NCI-H345 treated with DMSO at 0.1 percent for 48 hours (cell line): ENCODE measurements around the gene STIM2.

Experiments
- DNase-seq: peaks from one replicate; lab custom pipeline; 2025; ENCODE audit not compliant: unreplicated experiment; lab: John Stamatoyannopoulos, UW

Gene STIM2

GRCh38 chr4:26899991-26900390 lies 39.4 kb downstream of the STIM2 start:
- no peak for DNase-seq

DNA sequence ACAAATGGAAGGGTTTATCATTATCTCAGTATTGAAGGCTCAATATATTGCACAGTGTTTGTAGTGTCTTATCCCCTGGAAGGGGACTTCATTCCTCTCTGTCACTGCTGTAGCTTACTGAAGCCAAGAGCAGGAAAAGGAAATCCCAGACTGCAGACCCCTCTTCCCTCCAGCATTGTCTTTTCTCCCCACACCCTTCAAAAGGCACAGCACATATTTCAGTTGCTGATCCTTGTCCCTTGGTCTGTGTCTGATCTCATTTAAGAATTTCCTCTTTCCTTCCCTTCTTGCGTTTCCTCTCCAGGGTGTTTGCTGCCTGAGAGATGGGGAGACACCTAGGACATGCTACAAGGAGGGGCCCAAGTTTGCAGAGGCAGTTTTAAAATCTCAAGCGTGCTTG lies 40.1 kb downstream of the STIM2 start:
- DNase-seq = no peak

- no peak for DNase-seq
These were observed 44.5 kb downstream of the STIM2 start for GRCh38 chr4:26905172-26905571.

- no peak for DNase-seq
These were observed 47.3 kb downstream of the STIM2 start for GRCh38 chr4:26907731-26908599.

GRCh38 chr4:26909369-26909768 lies 48.7 kb downstream of the STIM2 start:
- DNase-seq = no peak

- no peak for DNase-seq
These were observed 50.6 kb downstream of the STIM2 start for GRCh38 chr4:26911254-26911653.

DNA sequence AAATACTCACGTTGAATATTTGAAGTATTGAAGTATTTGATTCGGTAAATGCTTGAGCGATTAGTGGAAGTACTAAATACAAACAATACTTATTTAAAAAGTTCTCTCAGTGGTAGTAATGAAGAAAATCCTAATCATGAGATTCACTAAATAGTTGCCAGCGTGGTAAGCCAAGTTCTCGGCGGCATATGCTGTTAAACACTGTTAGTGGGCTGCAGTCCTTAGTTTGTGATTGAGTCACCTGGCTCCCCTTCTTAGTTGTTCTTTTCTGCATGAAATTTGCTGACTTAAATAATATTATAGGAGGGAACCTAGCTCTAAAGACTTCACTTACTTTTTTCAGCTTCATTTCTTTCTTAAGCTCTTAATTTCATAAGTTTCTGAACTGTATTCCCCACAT lies 51.4 kb downstream of the STIM2 start:
- DNase-seq = no peak

GRCh38 chr4:26912810-26913209 lies 52.2 kb downstream of the STIM2 start:
- no peak for DNase-seq

GRCh38 chr4:26916195-26916594 lies 55.6 kb downstream of the STIM2 start:
- no peak for DNase-seq

GRCh38 chr4:26930964-26931363 lies 70.3 kb downstream of the STIM2 start:
- DNase-seq = no peak

- DNase-seq = no peak
These were observed 70.8 kb downstream of the STIM2 start for GRCh38 chr4:26931451-26931850.

DNA sequence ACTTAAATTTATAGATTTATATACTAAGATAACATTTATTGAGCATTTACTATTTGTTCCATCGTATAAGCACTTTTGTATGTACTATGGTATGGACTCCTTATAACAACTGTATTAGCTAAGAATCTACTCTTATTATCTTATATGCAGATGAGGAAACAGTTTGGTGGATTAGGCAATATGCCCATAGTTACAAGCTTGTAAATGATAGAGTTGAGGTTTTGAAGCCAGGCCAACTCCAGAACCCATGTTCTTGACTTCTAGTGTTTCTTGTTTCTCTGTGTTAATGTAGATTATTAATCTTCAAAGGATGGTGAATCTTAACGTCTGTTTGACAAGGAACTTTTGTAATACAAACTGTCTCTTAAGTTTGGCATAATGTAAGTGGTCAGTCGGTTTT lies 71.3 kb downstream of the STIM2 start:
- no peak for DNase-seq

DNA sequence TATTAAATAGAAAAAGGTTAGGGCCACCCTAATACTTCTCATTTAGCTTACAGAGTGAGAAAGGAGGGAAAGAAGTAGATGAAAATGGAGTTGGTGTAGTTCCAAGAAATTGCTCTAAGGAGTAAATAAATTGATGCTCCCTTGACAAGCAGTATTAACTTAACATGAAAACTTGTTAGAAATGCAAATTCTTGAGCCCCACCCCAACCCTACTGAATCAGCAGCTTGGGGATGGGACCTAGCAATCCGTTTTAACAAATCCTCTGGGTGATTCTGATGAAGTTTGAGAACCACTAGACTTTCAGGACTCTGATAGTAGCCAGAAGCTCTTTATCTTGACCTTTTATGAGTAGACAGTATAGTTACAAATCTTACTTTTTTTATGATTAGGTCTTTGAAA lies 74.8 kb downstream of the STIM2 start:
- DNase-seq = no peak

- no peak for DNase-seq
These were observed 75.8 kb downstream of the STIM2 start for GRCh38 chr4:26936284-26937065.

DNA sequence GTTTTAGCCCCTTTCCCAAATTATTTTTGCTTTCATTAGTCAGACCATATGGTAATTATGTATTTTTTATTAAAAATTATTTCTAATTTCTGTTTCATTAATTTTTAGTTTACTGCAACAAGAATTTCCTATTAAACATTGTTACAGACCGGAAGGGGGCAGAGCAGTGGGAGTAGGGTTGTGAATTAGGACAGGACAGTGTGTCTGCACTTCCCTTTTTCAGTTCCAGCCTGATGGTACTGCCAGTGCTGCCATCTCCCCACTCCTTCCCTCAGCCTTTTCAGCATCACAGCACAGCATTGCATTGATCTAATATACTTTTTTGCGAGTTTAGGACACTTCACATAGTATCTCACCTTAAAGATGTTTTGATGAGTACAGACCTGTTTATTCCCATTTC lies 76.5 kb downstream of the STIM2 start:
- DNase-seq = no peak

GRCh38 chr4:26937567-26937966 lies 76.9 kb downstream of the STIM2 start:
- no peak for DNase-seq

GRCh38 chr4:26938516-26938915 lies 77.9 kb downstream of the STIM2 start:
- DNase-seq = no peak

DNA sequence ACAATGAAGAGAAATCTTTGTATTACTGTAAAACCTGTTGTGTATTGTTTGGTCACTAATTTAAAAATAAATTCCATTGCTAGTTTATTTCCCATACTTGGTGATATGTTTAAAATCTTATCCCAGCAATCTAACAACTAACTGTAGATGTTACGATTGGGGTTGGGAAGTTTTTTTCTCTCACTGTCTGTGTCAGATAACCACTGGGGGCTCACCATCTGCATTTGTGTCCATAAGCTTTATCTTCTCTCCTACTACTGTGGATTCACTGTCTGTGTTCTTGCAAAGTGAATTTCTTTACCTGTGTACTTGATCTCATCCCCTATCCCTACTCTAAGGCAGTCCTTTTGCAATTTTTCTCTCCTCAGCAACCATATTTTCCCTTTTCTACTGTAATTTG lies 81.3 kb downstream of the STIM2 start:
- no peak for DNase-seq

GRCh38 chr4:26942871-26943270 lies 82.2 kb downstream of the STIM2 start:
- DNase-seq = no peak

- no peak for DNase-seq
These were observed 82.8 kb downstream of the STIM2 start for GRCh38 chr4:26943391-26943790.

DNA sequence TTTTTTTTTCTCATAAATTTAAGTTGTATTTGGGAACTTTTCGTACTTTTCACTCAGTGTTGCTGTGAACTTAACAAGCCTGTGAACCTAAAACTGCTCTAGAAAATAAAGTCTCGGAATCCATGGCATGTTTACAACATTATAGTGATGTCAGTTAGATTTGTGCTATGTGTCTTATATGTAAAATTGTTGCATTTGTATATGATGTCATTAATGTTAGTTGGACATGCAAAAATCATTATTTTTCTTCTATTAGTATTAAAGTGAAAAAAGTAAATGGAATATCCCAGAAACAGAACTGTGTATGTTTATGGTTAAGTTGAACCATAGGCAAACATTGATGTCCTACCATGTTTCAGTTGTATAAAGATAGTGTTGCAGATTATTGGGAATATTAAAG lies 85.2 kb downstream of the STIM2 start:
- no peak for DNase-seq

DNA sequence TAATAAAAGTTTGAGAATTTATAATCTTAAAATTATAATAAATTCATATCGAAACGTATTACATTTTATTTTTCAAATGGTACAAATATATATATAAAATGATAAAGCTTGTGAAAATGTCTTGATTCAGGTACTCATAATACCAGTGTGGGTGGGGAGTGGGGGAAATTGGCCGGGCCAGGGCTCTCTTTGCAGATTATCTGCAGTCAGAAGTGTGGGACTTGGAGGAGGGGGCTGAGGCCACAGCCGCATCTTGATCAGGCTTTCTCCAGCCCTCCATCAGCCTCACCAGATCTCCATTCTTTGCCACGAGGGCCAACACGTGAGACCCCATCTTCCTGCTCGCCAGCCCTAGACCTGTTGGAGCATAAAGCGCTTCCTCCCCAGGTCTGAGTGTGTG lies 86.7 kb downstream of the STIM2 start:
- no peak for DNase-seq
